GM21381 (cell line): ENCODE results near the gene NAP1L2.
A peak's percentile ranks its signal among the peaks of the same experiment; 100 is the strongest.
"Not testable (repeated sequence)": the region's sequence is repeated elsewhere in the genome, so short reads cannot be mapped to it uniquely, and the experiment has no call there.

Experiments used
- ATAC-seq: cut with Tn5 transposase; IDR thresholded peaks from one replicate; pipeline ENCODE4 v1.9.1; 2021; ENCODE audit warnings: mild to moderate bottlenecking, moderate library complexity; ENCODE audit not compliant: unreplicated experiment

The NAP1L2 gene, protein sequence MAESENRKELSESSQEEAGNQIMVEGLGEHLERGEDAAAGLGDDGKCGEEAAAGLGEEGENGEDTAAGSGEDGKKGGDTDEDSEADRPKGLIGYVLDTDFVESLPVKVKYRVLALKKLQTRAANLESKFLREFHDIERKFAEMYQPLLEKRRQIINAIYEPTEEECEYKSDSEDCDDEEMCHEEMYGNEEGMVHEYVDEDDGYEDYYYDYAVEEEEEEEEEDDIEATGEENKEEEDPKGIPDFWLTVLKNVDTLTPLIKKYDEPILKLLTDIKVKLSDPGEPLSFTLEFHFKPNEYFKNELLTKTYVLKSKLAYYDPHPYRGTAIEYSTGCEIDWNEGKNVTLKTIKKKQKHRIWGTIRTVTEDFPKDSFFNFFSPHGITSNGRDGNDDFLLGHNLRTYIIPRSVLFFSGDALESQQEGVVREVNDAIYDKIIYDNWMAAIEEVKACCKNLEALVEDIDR

DNA sequence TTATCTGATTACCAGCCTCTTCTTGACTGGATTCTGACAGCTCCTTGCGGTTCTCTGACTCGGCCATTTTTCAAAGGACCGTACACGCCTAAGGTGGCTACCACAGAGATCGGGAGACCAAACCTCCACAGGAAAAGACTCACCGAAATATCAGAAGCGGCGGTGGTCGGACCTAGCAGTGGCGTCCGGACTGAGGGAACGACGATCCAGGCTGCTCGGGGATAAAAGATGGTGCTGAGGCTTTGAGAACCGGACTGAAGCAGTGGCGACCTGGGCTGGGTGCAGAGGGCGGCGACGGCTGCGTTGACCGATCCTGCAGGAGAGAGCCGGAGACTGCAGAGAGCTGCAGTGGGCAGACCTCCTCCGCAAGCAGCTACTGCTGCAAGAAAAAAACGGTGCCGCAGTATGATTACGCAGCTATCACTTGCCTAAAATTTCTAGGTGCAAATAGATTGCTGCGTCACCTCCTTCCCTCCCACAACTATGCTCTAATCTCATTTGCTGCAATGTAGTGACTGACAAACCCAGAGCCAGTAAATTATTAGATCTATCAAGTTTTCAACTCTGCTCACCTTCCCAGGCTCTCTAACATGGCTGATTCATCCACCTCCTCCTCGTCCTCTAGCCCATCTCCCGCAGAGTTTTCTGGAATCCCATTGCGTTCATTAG lies at the start of gene NAP1L2:
NAP1L2 (minus strand) TSS at position 426 of the 669 bp plus-strand sequence; CDS start at position 67, 359 bp downstream.
- peak; percentile 86 for ATAC-seq

DNA sequence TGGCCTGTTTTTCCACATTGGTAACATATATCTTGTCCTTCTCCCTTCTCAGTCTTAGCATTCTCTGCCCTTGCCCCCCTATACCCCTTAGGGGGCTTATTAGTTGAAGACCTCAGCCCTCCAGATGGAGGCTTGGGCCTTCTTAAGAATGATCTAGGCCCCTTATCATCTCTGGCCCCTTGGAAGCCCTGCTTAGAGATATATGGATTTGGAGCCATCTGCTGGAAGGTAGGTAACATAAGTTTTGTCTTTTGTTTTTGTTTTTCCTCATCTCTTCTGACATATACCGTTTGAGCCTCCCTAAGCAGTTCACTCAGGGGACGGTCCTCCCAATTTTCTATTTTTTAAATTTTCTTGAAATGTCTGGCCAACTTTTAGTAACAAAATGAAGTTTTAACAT lies 48.3 kb upstream of the NAP1L2 start:
- ATAC-seq: no peak

DNA sequence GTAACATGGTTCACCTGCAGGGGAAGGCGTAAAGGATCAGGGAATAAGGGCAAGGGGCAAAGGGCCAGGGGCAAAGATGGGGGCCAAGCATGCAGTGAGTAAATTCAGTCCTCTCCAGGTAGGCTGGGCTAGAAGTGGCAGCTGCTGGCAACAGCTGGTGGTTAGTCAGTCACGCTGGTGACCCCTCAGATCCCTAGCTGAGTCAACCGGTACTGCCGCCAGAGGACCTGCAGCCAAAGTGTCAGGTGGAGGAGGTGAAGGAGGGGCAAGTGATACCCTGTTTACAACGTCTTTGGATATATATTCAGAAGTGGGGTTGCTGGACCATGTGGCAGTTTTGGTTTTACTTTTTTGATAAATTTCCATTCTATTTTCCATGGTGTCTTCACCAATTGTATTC lies 24.6 kb upstream of the NAP1L2 start:
- no peak for ATAC-seq

DNA sequence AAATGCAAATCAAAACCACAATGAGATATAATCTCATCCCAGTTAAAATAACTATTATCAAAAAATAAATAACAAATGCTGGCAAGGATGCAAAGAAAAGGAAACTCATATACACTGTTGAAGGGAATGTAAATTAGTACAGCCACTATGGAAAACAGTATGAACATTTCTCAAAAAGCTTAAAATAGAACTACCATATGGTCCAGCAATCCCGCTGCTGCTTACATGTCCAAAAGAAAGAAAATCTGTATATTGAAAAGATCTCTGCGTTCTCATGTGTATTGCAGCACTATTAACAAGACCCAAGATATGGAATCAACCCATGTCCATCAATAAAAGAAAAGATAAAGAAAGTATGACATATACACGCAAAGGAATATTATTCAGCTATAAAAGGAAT lies 3.0 kb upstream of the NAP1L2 start:
- no peak for ATAC-seq

DNA sequence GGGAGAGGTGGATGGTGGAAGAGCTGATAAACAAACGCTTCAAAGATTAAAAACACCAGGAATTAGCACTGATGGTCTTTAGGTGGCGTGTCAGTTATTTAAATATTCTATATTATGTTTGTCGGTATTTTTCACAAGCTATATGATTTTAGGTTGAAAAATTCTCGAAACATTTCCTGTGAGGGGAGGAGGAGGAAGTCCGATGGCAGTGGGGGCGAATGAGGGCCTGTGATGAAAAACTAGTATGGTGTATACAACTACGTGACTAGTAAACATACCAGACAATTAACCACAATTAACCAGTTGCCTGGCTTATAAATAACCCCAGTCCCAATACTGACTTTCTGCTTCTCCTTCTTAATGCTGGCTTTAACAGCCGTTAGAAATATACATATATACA lies 595 bp upstream of the NAP1L2 start:
- no peak for ATAC-seq

DNA sequence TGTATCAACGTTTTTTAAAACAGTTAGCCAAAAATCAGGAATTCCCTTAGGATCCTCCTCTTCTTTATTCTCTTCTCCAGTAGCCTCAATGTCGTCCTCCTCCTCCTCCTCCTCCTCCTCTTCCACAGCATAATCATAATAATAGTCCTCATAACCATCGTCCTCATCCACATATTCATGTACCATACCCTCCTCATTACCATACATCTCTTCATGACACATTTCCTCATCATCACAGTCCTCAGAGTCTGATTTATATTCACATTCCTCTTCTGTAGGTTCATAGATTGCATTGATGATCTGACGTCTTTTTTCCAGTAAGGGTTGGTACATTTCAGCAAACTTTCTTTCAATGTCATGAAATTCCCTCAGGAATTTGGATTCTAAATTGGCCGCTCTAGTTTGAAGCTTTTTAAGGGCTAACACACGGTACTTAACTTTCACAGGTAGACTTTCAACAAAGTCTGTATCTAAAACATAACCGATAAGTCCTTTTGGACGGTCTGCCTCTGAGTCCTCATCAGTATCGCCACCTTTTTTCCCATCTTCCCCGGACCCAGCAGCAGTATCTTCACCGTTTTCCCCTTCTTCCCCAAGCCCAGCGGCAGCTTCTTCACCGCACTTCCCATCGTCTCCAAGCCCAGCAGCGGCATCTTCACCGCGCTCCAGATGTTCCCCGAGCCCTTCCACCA lies 771 bp downstream of the NAP1L2 start:
- ATAC-seq: no peak

DNA sequence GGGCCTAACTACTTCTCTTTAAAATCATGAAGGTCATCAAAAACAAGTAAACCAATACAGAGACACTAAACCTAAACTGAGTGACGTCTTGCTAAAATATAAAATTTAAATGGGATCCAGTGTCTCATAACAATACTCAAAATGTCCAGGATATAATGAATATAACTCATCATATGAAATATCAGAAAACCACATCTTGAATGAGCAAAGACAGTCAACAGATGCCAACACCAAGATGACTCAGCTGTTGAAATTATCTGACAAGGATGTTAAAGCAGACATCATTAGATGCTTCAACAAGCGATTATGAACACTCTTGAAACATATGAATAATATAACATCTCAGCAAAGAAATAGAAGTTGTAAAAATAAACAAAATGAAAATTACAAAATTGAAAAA lies 8.3 kb downstream of the NAP1L2 start:
- ATAC-seq: no peak

DNA sequence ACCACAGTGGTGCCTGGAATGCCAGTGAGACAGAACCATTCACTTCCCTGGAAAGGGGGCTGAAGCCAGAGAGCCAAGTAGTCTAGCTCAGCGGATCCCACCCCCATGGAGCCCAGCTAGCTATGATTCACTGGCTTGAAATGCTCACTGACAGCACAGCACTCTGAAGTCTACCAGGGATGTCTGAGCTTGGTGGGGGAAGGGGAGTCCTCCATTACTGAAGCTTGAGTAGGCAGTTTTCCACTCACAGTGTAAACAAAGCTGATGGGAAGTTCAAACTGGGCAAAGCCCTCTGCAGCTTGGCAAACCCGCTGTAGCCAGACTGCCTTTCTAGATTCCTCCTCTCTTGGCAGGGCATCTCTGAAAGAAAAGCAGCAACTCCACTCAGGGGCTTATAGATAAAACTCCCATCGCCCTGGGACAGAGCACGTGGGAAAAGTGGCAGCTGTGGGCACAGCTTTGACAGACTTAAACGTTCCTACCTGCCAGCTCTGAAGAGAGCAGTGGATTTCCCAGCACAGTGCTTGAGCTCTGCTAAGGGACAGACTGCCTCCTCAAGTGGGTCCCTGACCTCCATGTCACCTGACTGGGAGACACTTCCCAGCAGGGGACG lies 32.0 kb downstream of the NAP1L2 start:
- ATAC-seq: no peak

DNA sequence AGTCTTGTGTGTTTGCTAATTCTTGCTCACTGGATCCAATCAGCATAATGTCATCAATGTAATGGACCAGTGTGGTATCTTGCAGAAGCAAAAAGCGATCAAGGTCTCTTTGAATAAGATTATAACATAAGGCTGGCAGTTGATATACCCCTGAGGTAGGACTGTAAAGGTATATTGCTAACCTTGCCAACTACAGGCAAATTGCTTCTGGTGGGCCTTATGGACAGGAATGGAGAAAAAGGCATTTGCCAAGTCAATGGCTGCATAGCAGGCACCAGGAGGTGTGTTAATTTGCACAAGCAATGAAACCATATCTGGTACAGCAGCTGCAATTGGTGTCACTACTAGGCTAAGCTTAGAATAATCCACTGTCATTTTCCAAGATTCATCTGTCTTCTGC lies 45.7 kb downstream of the NAP1L2 start:
- ATAC-seq: not testable (repeated sequence)
